Suppressor macrophage (primary cell): ENCODE measurements around the gene FAM20C.
A peak's percentile ranks its signal among the peaks of the same experiment; 100 is the strongest.

ENCODE experiments used
- DNase-seq, 4 experiments: peaks; one replicate each; pipeline ENCODE4 v3.0.0-alpha.2; 2020 to 2022

FAM20C gene

DNA sequence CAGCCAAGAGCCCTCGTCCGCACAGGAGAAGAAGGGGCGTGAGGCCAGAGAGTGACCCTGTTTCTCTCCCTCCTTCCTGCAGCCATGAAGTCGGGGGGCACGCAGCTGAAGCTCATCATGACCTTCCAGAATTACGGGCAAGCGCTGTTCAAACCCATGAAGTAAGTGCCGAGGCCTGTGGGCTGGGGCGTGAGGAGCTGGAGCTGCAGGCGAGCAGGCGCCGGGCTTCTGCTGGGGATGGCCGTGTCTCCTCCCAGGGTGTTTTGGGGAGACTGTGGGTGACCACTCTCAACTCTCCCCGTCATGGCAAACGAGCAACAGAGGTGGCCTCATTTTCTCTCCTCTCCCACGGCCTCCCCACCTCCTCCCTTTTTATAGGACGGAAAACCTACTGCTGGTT is 16.4 kb downstream of the FAM20C start:
- no peak for DNase-seq

DNA sequence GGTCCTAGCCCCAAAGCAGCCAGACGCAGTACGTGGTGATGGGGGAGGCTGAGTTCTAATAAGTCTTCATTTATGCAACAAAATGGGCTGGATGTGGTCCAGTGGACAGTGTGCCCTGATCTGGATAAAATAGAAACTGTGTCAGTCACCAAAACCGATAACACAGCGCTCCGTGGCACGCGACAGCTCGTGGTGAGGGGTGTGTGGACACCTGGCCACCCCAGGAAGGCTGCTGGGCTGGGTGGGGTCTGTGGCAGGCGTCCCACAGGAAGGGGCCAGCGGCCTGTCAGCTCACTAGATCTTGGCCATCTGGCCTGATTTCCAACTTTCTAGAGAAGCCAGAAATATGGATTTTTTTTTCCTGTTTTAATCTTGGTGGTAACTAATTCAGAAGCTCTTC is 17.0 kb downstream of the FAM20C start:
- no peak for DNase-seq

DNA sequence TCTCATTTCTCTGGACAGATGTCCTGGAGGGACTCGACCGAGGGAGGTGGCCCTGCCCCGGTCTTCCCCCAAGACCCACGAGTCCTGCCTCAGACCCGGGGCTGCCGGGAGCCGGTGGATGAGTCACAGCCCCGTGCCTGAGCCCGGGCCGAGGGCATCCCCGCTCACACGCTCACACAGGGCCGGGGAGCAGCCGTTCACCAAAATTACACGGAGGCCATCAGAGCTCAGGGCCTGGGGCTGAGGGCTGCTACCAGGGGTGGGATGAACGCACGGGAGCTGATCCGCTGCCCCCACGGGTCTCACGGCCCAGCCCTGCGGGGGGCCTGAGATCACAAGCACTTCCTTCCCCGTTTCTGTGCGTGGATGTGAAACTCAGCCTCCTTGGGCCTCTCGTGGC is 17.5 kb downstream of the FAM20C start:
- peak; percentile 84 to 92 (median 90) for DNase-seq

DNA sequence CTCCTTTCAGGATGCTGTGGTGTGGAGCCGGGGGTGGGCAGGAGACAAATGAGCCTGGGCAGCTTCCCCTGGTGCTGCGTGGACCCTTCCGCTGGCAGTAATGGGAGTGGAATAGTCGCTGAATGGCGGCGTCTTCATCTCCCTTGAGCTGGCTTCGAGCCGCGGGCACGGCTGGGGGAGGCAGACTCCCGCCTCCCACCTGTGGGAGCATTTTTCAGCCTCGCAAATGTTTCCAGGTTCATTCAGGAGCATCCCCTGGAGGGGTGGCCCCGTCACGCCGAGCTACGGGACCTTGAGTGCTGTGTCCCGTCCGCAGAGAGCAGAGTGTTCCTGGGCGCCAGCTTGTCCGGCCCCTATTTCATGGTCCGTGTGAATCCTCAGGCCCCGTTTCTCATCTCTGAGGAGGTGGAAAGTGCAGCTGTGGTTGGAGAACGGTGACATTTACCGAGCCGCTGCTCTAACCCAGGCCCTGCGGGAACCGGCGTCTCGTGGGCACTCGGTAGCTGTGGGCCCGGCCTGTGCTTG is 18.1 kb downstream of the FAM20C start:
- DNase-seq = no peak

DNA sequence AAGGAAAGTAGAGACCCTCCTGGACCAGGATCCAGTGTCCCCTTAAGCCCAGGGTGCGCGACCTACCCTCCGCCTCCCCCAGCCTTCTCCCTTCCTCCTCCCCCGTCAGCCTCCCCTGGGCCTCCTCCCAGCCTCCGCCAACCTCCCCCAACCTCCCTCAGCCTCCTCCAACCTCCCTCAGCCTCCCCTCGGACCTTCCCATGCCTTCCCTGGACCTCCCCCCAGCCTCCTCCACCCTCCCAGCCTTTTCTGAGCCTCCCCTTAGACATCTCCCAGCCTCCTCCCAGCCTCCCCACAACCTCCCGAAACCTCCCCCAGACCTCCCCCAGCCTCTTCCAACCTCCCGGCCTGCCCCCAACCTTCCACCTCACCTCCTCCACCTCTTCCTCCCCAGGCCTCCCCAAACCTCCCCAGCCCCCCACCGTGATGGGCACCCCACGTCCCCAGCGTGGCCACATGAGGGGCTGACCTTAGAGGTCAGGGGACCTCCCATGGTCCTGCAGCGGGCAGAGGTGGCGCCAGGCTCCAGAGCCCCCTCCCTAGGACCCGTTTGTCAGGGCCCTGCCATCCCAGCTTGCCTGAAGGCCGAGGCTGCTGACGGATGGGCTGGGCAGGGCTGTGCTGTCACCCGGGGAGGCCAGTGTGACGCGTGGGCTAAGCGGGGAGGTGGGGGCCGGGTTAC is 18.8 kb downstream of the FAM20C start:
- peak in 1 of 4 experiments; percentile 36 for DNase-seq

DNA sequence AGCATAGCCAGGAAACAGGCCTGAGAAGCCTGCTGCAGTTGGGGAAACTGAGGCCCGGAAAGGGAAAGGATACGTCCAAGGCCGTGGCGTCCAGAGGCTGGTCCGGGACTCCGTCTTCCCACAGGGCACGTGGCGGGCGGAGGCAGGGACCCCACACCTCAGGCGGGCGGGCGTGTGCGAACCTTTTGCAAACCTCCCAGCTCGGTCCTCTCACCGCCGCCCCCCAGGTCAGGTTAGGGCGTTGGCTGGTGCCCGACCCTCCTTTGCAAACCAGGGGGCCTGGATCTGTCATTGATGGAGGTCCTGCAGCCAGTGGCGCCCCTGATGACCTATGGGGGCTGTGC is 19.3 kb downstream of the FAM20C start:
- DNase-seq = no peak

DNA sequence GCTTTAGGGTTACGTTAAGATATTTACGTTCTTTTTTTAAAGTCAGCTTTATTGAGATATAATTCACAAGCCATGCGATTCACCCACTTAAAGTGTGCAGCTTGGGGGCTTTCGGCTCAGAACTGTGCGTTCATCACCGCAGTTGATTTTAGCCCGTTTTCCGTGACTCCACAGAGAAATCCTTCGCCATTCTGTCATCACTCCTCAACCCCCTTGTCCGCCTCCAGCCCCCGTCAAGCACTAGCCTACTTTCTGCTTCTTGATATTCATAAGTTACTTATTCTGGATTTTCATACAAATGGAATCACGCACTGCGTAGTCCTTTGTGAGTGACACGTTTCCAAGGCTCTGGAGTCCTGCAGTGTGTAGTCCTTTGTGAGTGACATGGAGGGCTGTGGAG is 20.4 kb downstream of the FAM20C start:
- DNase-seq = no peak

DNA sequence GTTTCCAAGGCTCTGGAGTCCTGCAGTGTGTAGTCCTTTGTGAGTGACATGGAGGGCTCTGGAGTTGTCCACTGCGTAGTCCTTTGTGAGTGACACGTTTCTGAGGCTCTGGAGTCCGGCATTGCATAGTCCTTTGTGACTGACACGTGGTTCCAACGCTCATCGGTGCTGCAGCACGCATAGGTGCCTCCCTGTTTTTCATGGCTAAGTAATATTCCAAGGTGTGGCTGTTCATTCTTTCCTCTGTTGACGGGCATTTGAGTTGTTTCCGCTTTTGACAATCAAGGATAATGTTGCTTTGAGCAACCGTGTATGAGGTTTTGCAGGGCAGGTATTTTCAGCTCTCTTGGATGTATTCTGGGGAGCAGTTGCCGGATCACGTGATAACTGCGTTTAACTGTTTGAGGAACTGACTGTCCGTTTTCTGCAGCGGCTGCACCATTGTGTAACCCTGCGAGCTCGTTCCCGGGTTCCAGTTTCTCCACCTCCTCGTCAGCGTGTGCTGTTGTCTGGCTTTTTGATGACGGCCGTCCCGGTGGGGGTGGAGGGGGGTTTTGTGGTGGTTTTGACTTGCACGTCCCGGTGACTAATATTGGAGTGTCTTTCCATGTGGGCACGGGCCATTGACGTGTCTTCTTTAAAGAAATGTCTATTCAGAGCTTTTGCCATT is 21.1 kb downstream of the FAM20C start:
- DNase-seq = peak; percentile 92 to 96 (median 94)

DNA sequence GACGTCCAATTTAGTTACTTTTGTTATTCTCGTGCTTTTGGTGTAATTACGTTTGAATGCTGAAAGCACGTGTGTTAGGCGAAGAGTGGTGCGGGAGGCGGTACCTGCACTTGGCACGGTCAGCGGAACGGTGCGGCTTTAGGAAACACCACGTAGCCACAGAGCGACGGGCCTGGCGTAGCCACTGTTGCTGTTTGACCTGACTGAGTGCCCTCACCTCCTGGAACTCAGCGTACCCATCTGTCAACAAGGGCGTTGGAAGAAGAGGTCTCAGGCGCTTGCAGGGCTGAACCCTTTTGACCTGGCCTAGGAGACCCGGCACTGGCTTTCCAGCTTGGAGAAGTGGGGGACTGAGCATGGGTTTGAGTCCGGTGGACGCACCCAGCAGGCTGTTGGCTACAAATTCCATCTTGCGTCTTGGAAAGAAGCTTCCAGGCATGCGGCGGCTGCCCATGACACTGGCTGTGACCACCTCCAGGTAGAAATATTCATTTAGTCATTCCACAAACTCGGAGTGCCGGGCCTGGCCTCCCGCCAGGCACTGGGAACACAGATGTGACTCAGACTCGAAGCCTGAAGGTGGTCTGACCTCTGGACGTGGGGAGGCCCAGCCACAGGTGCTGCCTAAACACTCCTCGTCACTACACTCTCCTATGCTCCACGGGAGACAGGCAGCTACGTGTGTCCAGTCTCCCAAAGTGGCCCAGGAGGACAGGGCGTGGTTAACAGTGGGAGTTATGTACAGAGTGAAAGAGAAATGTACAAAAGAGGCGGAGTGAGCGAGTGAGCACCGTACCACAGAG is 22.2 kb downstream of the FAM20C start:
- no peak for DNase-seq

DNA sequence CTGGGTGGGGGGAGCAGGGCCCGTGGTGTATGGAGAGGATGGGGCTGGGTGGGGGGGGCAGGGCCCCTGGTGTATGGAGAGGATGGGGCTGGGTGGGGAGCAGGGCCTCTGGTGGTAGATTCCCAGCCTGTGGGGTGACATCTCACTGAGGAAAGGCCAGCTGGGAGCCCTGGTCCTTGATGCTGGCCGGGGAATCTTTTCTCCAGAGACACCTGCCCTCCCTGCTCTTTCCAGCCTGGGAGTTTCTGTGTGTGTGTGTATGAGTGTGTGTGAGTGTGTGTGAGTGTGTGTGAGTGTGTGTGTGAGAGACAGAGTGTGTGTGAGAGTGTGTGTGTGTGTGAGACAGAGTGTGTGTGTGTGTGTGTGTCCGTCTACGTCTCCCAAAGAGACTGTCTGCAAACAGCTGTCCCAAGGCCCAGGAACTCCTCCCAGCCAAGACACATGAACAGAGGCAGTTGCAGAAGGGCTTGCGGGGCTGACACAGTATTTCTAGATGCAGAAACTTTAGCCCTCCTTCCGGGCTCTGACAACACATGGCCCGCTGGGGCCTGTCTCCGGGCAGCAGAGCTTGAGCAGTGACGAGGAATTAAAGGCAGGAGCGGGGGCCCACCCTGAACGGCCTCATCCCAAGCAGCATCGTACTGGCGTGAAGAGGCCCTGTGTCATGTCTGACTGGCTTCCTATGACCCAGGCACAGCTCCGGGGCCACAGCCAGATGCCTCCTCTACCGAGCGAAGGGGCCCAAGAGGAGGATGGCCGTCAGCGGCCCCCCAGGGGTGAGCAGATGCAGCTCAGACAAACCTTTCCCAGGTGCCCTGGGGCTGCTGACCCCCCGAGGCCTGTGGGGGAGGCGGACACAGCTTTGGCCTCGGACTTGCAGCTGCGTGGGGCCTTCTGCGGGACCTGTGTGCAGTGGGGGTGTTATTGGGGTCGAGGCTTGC is 24.3 kb downstream of the FAM20C start:
- DNase-seq = no peak

DNA sequence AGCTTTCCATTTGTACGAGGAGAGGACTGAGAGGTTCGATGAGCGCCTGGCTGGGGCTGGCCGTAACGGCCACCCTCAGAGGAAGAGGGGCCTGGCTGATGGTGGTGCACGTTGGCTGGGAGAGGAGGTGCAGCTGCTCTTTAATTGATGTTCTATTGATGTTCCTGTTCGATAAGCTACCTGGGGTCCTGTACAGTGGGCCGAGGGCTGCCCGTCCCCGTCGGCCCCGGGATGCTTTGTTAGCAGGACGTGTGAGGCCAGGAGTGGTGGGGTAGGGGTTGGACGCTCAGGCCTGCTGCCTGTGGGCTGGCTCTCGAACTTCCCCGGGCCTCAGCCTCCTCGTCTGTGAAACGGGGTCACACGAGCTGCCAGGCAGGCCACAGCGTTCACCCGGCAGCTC is 25.4 kb downstream of the FAM20C start:
- DNase-seq = no peak

DNA sequence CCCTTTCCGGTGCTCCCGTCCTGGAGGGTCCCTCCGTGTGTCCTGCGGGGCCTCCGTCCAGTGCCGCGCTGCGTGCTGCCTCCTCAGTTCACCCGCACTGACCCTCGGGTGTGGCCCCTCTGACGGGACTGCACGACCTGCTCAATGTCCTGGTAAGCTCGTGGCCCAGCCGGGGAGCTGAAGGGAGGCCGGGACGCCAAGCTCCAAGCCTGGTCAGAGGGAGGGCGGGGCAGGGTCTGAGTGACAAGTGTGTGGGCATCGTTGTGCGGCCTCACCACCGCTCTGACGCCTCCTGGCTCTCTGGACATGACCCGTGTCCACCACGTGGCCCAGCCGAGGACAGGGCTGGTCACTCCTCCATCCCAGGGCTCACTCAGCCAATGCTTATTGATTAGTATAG is 25.9 kb downstream of the FAM20C start:
- no peak for DNase-seq

DNA sequence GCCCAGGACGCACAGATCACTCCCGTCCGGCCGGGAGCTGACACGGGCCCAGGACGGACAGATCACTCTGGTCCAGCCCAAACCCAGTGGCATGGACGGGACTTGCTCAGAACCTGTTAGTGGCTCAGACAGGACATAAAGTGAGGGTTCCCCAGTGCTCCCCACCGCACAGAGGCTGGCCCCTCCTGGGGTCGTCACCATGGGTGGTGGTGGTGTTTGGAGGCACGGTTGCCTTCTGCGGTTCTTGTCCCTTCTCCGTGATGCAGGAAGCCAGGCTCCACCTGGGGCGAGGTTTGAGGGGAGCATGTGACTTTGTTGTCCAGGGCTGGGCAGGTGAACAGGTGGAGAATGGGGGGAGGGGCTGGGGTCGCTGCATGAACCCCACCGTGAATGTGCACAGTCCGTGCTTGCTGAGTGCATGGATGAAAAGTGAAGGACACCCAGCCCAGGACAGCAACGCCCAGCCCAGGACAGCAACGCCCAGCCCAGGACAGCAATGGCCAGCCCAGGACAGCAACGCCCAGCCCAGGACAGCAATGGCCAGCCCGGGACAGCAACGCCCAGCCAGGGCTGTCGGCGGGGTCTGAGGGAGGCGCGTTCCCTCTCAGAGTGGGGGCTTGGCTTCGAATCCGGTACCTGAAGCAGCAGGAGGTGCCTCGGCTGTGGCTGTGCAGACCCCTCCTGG is 26.7 kb downstream of the FAM20C start:
- no peak for DNase-seq

DNA sequence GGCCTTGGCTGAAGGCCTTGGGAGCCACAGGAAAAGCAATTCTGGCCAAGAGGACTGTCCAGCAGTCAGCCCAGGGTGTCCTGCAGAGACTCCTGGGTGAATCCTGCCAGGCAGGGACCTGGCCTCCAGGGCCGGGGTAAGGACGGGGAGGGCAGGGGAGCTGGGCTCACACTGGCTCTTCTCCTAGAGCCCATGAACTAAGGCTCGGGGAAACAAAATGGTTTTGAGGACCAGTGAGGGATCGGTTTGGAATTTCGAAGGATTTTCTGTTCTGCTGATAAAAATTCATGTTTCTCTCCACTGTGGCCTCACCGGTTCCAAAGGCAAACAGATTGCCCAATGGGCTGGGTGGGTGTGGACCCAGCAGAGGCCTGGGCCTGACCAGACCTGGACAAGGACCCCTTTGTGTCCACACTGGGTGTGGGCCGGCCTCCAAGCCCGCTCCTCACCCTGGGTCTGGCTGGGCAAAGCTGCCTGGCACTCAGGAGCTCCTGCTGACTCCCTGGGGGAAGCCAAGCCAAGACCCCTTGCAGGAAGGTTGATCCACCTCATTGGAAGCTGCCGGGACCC is 27.3 kb downstream of the FAM20C start:
- DNase-seq = no peak

DNA sequence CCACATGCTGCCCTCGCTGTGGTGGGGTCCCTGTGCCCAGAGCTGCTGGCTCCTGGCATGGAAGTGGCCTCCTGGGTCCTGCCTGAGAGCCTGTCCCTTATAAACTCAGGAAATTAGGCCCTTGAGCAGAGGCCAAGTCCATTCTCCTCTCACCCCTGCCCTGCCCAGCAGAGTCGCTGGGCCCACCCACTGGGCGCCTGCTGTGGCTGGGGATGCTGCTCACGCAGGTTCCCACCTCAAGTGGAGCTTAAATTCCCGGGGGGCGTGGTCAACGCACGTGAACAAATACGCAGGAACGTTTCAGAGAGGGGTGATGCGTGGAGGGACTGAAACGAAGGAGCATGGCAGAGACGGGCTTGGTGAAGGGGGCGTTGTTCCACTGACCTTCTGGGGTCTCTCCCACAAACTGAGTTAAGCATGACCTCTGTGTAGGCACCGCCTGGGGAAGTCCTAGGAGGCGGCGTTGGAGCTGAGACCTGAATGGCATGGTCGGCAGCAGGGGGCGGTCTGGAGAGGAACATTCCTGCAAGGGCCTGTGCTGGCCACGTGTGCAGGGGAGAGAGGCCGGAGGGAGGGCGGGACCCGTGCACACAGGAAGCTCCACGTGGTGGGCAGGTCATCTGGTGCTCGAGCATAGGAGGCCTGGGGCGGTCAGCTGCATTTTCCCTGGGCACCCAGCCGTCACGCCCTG is 27.9 kb downstream of the FAM20C start:
- DNase-seq = peak in 1 of 4 experiments; percentile 46

DNA sequence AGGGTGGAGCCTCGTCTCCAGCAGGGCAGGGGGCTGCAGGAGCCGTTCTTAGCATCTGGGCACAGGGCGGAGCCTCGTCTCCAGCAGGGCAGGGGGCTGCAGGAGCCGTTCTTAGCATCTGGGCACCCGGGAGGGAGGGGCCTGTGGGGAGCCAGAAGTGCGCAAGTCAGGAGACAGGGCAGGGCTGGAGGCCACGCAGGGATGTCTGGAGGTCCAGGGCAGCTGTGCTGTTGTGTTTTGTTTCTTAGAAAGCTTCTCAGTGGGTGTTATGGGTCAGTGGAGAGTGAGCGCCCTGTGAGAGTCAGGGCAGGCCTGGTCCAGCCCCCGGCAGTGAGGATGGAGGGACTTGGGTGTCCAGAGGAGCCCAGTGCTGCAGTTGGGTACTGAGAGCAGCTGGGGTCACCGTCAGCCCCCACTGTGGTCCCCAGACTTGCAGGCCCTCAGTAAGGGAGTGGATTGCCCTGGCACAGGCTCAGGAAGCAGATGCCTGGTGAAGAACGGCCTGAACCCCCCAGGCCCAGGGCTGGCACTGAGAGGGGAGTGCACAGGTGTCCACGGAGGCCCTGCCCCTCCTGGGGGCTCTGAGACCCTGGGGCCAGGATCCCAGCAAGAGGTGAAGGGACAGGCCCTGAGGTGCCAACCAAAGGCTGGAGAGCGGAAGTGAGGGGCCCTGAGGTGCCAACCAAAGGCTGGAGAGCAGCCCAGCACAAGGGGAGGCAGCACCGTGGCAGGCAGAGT is 29.8 kb downstream of the FAM20C start:
- DNase-seq = no peak

DNA sequence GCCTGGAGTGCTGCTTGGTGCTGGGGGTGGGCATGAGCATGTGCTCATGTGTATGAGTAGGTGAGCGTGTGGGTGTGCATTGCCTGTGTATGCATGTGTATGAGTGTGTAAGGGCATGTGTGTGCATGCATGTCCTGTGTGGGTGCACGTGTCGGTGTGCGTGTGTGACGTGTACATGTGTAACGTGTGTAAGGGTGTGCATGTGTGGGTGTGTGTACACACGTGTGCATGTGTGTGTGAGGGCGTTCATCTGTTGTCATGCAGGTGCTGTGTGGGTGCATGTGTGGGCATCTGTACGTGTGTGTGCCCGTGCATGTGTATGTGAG is 30.3 kb downstream of the FAM20C start:
- DNase-seq = no peak

DNA sequence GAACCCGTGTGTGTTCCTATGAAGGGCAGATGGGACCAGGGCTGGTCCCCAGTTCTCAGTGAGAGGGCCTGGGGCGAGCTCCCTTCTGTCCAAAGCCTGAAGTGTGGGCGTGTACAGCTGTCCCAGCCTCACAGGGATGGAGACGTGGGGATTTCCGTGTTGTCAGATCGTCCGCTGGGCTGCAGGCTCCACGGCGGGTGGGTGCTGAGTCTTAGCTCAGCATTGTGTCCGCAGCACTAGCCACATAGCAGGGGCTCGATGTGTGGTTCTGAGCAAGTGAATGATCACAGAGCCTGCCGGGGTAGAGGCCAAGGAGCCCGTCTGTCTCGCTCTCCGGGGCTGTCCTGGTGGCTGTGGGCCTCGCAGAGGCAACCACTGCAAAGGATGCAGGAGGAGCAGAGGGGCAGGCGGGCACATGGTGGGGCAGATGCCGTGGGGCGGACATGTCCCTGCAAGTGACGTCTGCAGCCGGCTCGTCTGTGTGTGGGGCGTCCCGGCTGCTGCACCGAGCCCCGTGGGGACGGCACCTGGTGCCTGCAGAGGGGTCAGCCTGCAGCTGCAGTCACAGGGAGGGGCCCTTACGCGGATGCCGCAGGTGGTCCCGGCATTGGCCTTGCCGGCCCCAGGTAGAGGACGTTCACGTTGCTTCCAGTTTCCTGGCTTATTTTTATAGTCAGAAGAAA is 30.9 kb downstream of the FAM20C start:
- no peak for DNase-seq

DNA sequence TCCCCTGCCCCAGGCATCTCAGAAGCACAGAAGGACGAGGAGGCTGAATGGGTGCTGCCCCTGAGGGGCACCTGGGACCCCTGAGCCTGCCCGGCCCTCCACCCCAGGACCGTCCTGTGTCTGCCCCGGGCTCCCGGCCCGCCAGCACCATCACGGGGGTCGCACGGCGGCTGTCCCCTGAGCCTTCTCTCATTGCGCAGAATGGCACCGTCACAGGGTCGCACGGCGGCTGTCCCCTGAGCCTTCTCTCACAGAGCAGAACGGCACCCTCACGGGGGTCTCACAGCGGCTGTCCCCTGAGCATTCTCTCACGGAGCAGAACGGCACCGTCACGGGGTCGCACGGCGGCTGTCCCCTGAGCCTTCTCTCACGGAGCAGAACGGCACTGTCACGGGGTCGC is 31.5 kb downstream of the FAM20C start:
- no peak for DNase-seq
